Fibroblast of skin of right biceps (primary cell): Measurements from ENCODE around the gene TPD52L1.

Source experiments
- DNase-seq: peaks from one replicate; pipeline ENCODE4 v3.0.0-alpha.2; 2013

TPD52L1 gene

DNA sequence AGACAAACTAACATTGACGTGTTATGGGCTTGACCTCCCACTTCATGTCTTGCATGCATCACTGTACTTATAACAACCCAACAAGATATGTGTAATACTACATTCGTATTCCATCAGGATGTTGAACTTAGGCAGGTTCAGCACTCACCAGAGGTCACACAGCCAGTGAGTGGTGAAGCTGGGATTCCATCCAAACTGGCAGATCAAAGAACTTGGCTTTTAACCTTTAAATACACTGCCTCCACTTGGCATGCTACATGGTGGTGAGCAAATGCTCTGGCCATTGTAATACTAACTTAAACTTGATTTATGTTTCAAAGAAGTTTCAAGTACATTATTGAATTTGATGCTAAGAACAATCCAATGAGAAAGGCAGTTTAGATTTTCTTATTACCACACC, 158.9 kb downstream of the TPD52L1 start:
- DNase-seq, result no peak

DNA sequence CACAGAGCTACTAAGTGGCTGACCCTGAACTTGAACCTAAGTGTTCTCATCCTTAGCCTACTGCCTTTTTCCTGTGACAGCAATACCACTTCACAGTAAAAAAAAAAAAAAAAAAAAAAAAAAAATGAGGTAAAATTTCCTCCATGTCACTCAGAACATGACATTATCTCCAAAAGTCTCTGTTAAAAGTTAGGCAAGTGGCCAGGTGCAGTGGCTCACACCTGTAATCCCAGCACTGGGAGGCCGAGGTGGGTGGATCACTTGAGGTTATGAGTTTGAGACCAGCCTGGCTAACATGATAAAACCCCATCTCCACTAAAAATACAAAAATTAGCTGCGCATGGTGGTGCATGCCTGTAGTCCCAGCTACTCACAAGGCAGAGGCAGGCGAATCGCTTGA, 159.4 kb downstream of the TPD52L1 start:
- DNase-seq, result no peak
